GM18498 (cell line): ENCODE measurements around the gene ABCA3.

Experiments
- ATAC-seq: cut with Tn5 transposase; IDR thresholded peaks from one replicate; pipeline ENCODE4 v1.9.1; 2021; ENCODE audit warnings: mild to moderate bottlenecking, moderate library complexity; ENCODE audit not compliant: unreplicated experiment

Gene ABCA3

GRCh38 chr16:2236337-2237101 is 104.0 kb downstream of the ABCA3 start, which contains the start of gene DNASE1L2:
Gene DNASE1L2, plus strand, starts transcription at chr16:2236444. Its CDS starts 373 bp downstream, at chr16:2236817.
- ATAC-seq, result no peak

DNA sequence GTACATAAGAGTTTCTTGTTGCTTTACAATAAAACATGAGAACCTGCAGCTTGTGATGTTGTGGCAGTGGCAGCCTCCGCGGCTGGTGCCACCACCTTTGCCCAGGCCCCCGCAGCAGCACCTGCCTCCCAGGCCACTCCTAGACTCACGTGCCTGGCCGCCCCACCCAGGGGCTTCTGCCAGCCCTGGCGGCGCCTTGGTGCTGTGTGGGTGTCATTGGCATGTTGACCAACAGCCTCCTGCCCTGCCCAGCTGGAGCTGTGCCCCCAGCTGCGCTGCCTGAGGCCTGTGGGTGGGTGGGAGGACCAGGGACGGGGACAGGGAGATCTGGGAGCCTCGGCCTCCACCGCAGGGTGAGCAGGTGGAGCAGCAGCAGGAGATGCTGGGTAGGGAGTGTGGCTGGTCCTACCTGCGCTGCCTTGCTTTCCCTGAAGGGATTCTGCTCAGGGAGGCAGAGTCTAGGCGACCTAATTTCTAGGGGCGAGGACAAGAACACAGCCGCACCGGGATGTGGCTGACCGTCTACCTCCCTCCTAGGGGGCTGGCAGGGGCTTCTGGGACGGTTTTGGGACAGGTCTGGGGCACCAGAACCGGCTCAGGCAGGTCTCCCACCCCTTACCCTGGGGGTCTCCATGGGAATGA is 104.7 kb downstream of the ABCA3 start:
- ATAC-seq, result no peak

DNA sequence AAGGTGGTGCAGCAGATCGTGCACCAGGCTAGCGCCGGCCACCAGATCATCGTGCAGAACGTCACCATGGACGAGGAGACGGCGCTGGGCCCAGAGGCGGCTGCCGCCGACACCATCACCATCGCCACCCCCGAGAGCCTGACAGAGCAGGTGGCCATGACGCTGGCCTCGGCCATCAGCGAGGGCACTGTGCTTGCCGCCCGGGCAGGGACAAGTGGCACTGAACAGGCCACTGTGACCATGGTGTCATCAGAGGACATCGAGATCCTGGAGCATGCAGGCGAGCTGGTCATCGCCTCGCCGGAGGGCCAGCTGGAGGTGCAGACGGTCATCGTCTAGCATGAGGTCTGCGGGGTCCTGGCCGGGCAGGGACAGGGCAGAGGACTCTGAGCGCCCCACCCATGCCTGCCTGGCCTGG is 105.3 kb downstream of the ABCA3 start:
- no peak for ATAC-seq

DNA sequence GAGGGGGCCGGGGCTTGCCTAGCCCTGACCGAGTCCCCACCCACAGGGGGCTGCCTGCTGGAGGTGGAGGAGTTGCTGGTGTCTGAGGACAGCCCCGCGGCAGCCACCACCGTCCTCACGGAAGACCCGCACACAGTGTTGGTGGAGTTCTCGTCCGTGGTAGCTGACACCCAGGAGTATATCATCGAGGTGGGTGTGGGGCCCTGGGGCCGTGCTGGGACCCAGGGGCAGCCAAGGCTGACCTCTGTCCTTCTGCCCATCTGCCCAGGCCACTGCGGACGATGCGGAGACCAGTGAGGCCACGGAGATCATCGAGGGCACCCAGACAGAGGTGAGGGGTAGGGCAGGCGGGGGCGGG is 105.7 kb downstream of the ABCA3 start:
- ATAC-seq, result no peak

DNA sequence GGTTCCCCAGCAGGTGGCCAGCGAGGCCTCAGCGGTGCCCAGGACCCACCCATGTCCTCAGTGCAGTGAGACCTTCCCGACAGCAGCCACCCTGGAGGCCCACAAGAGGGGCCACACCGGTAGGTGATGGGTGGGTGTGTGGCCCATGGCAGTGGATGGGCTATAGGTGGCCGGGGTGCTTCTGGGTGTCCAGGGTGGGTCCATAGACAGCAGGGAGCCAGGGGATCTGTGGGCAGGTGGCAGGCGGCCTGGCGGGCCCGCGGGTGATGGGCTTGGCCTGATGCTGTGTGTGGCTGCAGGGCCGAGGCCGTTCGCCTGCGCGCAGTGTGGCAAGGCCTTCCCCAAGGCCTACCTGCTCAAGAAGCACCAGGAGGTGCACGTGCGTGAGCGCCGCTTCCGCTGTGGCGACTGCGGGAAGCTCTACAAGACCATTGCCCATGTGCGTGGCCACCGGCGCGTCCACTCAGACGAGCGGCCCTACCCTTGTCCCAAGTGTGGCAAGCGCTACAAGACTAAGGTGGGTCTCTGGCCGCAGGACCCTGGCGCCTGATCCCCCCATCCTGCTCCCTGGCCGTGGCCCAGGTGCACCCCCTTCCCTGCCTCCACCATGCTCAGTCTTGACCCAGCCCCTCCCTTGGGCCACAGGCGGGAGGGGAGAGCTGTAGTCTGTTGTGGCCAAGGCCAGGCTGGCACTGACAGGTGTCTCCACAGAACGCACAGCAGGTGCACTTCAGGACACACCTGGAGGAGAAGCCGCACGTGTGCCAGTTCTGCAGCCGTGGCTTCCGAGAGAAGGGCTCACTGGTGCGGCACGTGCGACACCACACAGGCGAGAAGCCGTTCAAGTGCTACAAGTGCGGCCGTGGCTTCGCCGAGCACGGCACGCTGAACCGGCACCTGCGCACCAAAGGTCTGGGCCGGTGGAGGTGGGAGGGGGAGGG is 106.4 kb downstream of the ABCA3 start:
- no peak for ATAC-seq

GRCh38 chr16:2233046-2233775 is 107.3 kb downstream of the ABCA3 start:
- ATAC-seq, result no peak

DNA sequence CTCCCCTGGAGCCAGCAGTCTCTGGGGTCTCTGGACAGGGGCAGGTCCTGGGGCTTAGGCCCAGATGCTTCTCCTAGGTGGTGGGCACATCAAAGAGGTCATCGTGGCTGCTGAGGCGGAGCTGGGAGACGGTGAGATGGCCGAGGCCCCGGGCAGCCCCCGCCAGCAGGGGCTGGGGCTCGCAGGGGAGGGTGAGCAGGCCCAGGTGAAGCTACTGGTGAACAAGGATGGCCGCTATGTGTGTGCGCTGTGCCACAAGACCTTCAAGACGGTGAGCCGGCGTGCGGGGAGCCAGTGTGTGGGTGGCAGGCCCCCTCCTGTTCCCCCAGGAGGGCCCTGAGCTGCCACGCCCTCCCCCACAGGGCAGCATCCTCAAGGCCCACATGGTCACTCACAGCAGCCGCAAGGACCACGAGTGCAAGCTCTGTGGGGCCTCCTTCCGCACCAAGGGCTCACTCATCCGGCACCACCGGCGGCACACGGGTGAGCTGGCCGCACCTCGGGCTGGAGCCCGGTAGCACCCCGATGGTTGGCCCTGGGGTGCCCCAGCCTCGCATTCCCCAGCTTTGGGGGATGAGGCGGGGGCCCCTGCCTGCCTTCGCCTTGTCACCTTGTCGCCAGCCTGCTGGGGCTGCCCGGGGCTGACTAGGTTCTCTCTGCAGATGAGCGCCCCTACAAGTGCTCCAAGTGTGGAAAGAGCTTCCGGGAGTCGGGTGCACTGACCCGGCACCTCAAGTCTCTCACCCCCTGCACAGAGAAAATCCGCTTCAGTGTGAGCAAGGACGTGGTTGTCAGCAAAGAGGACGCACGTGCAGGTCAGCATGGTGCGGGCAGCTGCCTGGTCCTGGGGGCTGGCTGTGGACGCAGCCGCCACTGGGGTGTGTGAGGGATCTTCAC is 108.2 kb downstream of the ABCA3 start:
- no peak for ATAC-seq

GRCh38 chr16:2231016-2231931 is 109.3 kb downstream of the ABCA3 start:
- ATAC-seq, result no peak

DNA sequence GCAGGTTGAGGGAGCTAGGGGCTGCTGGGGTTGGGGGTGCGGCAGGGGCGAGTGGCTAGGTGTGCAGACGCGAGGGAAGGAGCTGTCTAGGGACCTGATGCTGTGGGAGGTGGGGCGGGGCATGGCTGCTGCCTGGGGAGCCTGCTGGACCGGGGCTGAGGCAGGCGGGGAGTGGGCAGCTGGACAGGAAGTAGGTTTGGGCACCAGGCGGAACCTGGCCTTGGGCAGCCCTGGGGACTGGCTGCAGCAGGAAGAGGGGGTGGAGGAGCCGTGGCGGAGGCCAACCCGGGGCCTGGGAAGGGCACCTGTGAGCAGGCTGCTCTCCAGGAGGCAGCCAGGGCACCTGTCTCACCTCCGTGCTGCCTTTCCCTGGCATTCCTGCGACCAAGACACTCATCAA is 110.2 kb downstream of the ABCA3 start:
- no peak for ATAC-seq

GRCh38 chr16:2229632-2230250 is 110.8 kb downstream of the ABCA3 start:
- no peak for ATAC-seq

GRCh38 chr16:2229091-2229490 is 111.4 kb downstream of the ABCA3 start:
- no peak for ATAC-seq

- ATAC-seq, result no peak
Observed at GRCh38 chr16:2228161-2228824, 112.2 kb downstream of the ABCA3 start.

DNA sequence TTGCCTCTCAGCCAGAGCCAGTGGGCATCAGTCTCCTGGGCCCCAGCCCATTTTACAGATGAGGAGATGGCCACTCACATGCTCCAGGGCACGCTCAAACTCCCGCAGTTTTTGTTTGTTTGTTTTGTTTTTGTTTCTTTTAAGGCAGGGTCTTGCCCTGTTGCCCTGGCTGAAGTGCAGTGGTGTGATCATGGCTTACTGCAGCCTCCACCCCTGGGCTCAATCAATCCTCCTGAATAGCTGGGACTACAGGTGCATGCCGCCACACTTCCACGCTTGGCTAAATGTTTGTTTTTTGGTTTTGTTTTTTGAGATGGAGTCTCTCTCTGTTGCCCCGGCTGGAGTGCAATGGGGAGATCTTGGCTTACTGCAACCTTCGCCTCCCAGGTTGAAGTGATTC is 113.6 kb downstream of the ABCA3 start:
- ATAC-seq, result no peak

- ATAC-seq, result no peak
Observed at GRCh38 chr16:2226245-2226793, 114.2 kb downstream of the ABCA3 start.
